Iris pigment epithelial cell (primary cell): ENCODE data around the gene IL12A.
A peak's percentile ranks its signal among the peaks of the same experiment; 100 is the strongest.

Experiments
- DNase-seq: peaks from one replicate; pipeline ENCODE4 v3.0.0-alpha.2; 2011; ENCODE audit warnings: low read depth

The IL12A gene

DNA sequence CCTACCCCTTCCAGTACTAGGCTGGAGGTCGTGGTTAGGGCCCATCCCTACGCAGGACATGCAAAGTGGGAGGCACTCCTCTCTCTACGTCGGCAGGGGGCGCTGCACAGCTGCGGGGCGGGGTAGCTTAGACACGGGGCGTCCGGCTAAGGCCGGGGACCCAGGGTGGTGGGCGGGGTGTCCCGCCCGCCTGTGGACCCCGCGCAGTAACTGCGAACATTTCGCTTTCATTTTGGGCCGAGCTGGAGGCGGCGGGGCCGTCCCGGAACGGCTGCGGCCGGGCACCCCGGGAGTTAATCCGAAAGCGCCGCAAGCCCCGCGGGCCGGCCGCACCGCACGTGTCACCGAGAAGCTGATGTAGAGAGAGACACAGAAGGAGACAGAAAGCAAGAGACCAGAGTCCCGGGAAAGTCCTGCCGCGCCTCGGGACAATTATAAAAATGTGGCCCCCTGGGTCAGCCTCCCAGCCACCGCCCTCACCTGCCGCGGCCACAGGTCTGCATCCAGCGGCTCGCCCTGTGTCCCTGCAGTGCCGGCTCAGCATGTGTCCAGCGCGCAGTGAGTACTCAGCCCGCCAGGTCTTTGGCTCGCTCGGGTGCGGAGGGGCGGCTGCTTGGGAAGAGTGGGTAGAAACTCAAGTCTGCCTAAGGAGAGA is at the start of gene IL12A:
IL12A (plus strand) TSS at position 219 of the 655 bp plus-strand sequence.
- DNase-seq = peak; percentile 68

DNA sequence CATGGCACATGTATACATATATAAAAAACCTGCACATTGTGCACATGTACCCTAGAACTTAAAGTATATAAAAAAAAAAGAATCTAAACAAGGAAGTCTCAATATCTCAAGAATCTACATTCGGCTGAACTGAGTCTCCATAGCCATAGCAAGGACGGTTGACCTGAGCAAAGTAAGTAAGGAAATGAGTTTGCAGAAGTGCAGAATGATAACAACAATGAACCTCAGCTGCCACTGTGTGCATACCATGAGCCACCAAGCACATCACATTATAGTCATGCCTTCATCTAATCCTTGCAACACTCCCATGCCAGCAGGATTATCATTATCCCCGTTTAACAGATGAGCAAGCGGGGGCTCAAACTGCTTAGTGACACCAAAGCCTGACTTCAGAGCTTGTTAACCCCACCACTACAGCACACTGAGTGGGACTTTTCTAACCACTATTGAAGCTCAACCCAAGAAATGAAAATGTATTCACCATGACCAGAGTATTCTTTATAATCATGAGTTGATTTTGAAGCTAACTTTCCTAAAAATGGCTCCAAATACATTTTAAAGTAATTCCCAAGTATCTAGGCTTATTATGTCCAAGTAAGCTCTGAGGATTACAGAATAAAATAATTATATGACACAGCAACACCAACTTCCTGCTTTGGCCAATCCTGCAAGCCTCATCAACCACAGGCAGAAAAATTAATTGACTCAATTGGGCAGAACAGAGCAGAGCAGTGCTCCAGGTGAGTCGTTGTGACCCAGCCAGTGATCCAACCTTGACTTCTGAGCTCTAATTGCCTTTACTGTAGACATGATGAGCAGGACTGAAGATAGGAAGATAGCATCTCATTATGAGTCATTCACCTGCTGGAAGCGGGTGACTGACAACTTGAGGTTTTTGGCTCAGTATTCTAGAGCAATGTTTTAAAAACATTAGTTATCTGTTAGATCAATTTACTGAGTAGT is 47.3 kb upstream of the IL12A start:
- DNase-seq = peak; percentile 20

DNA sequence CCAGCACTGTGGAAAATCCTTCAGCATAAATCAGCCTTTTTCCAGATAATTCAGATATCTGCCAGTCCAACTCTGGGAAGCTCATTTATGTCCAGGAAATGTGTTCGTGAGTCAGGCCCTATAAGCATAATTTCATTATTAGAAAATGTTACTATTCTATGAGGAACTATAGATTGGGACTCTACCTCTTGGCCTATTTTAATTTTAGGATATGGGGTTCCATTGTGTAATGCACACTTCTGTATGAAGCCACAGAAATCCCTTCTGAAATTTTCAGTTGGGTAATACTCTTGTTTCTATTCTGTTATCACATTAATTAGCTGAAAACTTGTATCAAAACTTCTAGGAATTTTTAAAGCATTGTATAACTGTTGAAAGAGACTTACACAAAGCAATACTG is 43.9 kb upstream of the IL12A start:
- DNase-seq = no peak

DNA sequence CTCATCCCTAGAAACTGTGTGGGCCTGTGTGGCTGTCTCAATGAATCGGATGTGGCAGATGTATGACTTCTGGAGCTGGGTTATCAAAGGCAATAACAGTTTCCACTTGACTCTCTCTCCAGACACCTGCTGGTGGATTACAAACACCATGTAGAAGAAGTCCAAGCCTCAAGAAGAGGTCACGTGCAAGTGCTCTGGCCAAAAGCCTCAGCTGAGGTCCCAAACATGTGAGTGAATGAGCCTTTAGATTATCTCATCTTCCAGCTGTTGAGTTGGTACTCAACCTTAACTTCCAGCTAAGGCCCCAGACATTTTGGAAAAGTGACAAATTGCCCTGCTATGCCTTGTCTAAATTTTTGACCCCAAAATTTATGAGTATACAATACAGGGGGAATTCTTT is 42.7 kb upstream of the IL12A start:
- DNase-seq = no peak

DNA sequence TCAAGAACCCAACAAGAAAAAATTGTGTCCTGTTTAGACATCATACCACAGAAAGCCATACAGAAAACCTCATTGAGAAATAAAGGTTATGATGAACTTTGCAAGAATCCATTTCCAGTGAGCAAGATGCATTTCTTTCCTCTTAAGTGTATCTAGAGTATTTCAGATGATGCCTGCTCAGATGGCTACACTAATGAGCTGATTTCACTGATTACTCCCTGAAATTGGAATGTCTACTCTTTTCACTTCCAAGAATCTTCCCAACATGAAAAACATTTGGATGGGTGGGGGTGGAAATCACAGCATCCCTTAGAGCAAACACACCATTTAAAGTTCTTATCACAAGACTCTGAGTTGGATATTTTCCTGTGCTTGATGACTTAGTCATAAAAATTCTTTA is 41.4 kb upstream of the IL12A start:
- DNase-seq = peak; percentile 74

DNA sequence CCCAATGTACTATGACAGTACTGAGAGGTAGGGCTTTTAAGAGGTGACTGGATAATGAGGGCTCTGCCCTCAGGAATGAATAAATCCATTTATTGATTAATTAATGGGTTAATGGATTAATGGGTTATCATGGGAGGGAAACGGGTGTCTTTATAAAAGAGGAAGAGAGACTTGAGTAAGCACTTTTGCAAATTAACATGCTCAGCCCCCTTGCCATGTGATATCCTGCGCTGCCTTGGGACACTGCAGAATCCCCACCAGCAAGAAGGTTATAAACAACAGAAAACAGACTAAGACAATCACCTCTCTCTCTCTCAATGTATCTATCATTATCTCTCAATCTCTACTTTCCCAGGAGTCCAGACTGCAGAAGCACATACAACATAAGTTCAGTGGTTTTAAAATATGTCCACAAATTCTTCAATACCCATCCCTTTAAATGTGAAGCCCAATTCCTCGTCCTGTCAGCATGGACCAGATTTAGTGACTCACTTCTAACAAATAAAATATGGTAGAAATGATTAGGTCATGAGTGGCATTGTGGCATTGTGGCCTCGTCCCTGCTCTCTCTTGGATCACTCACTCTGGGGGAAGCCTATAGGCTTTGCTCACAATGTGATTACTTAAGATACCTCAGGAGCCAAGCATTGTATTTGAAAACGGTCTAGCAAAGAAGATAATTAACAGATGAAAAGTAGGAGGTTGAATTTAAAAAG is 40.0 kb upstream of the IL12A start:
- peak; percentile 16 for DNase-seq

DNA sequence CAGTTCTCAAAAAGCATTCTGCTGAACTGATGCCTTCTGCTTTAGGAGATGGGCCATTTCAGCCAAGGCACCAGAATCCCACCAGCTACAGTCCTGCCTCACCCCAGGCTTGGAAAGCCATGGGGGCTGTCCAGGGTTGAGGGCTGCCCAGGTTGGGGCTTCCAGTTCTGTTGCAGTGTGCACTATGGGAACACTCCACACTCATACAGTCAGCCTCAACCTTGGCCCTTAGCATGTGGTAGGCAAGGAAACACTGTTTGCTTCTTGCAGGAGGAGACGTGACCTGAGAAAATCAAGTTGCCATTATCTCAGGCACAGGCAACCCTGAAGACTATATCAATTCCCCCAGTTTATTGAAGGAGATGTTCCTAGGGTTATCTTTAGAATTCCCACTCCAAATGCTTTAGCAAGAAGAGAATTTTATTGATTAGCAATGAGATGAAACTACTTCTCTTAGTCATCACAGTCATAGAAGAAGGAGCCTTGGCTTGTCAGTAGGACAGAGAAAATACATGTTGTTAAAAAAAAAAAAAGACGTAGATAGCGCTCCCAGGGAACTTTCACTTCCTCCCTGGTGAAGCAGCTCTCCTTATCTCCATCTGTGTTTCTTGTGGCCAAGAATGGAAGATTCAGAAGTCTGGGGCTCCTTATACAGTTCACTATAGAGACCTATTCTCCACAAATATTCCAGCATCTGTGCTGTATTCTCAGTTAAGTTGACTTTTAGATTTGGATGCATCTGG is 38.3 kb upstream of the IL12A start:
- no peak for DNase-seq

DNA sequence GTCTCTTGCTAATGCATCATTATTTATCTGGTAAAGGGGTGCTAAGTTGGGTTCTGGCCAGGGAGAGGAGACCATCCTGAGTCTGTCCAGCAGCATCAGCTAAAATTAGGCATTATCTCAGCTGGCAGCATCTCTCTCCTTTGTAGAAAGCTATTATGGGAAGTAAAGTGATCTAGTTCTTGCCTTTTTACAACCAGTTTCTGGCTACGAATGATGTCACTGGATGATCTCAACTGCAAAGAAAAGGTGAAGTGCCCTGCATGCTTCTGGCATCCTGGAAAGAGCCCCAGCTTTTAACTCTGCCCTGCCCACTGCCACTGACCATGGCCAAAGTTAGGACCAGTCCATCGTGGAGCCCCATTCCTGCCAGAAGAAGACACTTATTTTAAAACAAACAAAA is 37.1 kb upstream of the IL12A start:
- DNase-seq = no peak

DNA sequence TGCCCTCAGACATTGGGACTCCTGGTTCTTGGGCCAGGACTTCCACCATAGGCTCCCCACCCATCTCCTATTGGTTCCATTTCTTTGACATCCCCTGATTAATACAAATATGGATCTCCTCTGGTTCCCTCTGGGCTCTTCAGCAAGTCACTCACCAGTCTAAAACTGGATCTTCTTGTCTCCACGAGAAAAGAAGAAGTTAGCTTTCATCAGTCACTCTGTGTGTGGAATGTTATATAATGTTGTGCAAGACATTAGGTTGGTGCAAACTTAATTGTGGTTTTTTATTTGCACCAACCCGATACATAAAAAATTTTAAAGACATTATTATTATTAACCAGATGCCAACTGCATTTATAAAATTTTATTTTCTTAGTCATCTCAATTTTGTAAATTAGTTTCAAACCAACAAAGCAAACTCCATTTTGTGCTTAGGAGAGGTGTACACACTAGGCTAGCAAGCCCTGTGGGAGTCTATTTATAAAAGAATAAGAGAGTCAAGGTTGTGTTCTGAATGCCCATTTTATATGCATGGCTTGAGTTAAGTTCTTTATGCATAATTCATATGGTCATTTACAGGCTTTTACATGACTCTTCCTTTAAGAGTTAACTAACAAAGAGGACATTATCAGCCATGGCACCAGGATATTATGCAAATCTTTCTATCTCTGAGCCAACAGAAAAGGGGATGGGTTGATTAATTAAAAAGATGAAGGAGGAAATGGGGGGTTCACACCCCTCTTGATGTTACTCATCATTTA is 35.1 kb upstream of the IL12A start:
- no peak for DNase-seq

DNA sequence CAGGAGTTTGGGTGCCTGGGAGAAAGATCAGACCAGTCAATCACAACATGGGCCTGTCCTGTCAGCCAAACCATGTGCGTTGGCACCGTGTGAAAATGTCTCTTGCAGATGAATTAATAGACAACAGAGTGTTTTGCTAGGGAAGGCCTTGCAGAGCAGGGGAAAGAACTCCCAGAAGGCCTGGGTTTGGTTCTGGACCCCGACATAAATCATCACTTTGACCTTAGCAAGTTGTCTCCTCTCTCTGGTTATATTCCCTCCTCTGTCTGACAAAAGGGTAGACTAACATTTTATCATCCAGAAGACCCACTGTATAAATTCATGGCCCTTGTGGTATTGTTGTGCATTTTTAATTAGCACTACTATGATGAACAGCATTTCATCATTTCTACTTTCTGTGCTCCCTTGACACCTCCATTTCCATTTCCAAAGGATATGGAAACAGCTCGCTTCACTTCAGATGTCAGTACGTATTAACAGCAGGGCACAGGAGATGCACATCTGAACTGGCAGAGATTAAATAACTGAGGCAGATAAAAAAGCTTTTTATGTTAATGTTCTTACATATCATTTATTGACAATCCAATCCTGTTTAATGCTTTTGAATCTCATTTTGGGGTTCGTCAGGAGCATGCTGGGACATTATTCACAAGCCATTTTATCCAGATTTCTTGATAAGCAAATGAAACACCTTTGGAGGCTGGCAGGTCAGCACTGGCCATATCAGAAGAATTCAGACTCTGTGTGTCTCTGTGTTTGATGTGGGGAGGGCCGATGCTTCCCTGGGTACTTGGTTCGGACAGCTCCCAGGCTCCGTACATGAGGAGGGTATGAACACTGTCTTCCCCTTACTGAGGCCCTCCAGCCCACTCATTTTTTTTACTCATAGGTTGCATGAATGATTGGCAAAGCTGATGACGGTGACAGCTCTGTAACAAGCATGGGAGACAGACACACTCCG is 28.2 kb upstream of the IL12A start:
- no peak for DNase-seq

DNA sequence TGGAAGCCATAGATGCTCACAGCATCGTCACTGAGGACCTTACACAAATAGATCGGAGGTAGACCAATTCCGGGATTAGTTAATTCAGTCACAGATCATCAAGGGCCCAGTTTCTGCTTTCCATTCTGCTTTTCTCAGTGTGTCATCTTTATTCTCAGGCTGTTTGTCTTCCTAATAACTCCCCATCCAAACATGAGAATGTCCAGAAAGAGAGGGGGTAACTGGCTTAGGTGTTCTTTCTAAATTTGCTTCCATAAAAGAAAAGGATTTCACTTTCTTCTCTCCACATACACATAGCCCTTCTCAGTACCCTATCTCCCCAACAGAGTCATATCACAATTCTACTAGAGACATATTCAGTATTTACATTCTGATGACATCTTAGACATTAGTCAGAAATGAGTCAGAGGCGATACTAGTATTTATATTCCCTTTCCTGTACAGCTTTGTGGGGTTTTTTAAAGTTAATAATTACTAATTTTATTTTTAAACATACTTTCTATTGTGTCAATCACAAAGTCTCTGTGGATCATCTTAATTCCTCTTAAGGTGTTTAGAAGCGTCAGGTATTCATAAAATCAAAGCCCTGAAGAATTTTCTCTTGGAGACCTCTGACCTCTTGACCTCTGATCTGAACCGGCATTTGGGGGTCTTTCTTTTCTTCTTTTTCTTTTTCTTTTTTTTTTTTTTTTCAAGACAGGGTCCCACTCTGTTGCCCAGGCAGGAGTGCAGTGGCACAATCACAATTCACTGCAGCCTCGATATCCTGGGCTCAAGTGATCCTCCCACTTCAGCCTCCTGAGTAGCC is 24.3 kb upstream of the IL12A start:
- peak; percentile 89 for DNase-seq

DNA sequence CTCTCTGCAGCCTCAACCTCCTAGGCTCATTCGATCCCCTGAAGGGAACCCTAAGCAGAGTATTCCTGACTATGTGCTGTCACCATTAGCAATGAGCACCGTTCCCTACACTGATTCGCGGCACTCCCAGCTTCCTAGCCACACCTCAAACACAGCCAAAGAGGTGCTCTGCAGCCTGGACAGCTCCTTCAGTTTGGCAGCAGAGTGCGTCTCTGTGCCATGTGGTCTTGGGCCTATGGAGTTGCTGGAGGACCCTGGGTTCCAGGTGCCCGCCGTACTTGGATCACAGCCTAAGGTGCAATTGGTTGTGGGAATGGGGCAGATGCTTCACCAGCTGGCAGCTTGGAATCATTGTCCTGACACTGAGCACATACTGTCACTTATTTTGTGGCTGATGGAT is 17.3 kb upstream of the IL12A start:
- DNase-seq = no peak

DNA sequence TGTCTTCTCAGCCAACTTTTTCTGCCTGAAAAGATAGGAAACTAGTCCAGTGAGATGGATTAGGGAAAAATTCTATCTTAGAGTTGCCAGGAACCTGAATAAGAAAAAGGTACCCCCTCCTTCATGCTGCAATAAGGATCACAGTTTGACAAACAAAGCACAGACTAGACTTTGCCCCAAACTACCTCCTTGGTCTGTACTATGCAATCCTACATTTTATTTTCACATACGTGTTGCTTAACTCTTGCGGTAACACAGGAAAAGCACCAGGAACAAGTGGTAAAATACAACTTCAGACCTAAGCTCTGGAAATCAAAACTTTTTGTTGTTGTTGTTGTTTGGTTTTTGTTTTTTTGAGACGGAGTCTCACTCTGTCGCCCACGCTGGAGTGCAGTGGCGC is 11.3 kb upstream of the IL12A start:
- no peak for DNase-seq

DNA sequence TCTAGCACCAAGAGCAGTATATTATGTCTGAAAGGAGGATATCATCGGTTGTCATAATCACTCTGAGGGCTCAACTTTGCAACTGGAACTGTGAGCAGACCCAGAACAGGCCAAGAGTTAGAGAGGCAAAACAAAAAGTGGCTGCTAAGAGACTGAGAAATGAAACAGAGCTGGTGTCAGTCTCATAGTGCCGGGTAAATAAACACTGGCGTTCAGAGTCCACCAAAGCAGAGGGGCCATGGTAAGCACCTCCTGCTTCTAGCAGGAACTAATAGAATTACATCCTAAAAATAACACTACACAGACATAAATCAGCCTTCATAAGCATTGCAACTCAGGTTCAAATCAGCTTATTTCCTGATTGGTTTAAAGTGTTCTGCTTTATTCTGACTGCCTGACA is 10.3 kb upstream of the IL12A start:
- no peak for DNase-seq

DNA sequence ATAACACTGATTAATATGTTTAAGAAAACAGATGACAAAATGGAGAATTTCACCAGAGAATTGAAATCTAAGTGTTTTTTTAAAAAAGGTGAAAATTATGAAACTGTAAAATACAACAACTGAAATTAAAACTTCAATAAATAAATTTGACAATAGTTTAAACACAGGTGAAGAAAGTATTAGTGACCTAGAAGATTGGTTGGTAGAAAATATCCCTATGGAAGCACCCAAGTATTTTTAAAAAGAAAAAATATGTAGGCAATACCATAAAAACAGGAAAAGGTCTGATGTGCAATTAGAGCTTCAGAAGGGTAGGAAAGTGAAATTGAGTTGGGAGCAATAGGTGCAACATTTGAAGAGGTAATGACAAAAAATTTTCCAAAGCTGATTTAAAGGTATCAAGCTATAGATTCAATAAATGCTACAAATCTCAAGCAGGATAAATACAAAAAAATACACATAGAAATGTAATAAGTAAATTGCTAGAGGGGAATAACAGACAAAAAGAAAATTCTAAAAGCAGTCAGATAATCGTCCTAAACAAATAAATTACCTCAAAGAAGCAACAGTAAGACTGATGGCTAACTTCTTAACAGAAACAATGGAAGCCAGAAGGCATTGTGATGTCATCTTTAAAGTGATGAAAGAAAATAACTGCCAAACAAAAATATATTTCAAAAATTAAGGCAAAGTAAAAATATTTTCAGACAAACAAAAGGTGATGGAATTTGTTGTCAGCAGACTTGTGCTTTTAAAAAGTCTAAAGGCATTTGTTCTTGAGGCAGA is 9.5 kb upstream of the IL12A start:
- DNase-seq = no peak

DNA sequence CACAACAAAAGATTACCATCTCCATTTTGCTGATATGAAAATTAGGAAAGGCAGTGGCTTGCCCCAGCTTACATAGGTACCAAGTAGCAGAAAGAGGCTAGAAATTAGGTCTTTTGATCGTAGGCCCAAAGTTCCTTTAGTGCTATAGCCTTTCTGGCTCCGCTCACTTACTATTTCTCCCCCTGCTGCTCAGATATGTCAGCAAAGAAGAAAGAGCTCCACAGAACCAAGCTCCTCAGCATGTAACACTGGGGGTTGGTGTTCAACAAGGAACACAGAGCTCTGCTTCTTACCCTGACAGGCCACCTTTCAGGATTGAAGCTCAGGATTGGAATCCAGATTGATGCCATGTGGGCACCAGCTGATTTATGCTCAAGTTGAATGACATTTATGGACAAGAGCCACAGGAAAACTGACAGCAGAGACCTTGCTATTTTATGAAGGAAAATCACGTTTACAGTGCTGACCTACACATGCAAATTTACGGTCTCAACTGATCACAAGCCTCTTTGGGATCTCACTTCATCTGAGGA is 6.1 kb upstream of the IL12A start:
- no peak for DNase-seq

DNA sequence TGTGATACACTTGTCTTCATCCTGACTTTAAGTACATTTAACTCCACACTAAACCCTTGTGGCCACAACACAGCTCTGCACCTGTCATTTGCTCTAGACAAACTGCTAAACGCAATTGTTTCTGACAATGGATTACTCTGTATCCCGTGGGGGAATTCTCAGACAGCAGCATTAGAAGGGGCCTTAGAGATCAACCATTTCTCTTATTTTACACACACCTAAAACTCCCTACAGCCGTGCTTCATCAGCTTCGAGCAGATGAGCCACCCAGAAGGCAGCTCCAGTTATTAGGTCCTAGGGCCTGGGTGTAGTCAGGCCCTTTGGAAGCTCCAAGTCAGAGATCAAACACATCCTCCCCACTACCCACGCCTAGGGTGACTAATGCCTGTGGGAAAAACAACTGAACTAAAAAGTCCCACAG is 1.3 kb upstream of the IL12A start:
- peak; percentile 53 for DNase-seq
